Ishikawa (cell line): ENCODE results near the gene UBE2H.

Source experiments
- CEBPB ChIP-seq: IDR thresholded peaks from 2 replicates; pipeline ENCODE4 v1.6.1; 2012
- CREB1 ChIP-seq: IDR thresholded peaks from 2 replicates; pipeline ENCODE4 v1.6.1; 2012; ENCODE audit warnings: low read depth
- EGR1 ChIP-seq: IDR thresholded peaks from 2 replicates; pipeline ENCODE4 v1.6.1; 2012
- NFIC ChIP-seq: IDR thresholded peaks from 2 replicates; pipeline ENCODE4 v1.6.1; 2012
- RAD21 ChIP-seq: IDR thresholded peaks from 2 replicates; pipeline ENCODE4 v1.6.1; 2012; ENCODE audit warnings: low read depth
- TAF1 ChIP-seq: IDR thresholded peaks from 2 replicates; pipeline ENCODE4 v1.6.1; 2012; ENCODE audit warnings: low read depth, mild to moderate bottlenecking
- TCF12 ChIP-seq: IDR thresholded peaks from 2 replicates; pipeline ENCODE4 v1.6.1; 2012; ENCODE audit warnings: low read depth
- TEAD4 ChIP-seq: IDR thresholded peaks from 2 replicates; pipeline ENCODE4 v1.6.1; 2012
- USF1 ChIP-seq: IDR thresholded peaks from 2 replicates; pipeline ENCODE4 v1.6.1; 2012
- YY1 ChIP-seq: IDR thresholded peaks from 2 replicates; pipeline ENCODE4 v1.6.1; 2012; ENCODE audit warnings: low read depth
- TF ChIP-seq, protein P1 (sequence below): IDR thresholded peaks from 2 replicates; pipeline ENCODE4 v1.6.1; 2012; ENCODE audit warnings: low read depth, mild to moderate bottlenecking

DNA sequence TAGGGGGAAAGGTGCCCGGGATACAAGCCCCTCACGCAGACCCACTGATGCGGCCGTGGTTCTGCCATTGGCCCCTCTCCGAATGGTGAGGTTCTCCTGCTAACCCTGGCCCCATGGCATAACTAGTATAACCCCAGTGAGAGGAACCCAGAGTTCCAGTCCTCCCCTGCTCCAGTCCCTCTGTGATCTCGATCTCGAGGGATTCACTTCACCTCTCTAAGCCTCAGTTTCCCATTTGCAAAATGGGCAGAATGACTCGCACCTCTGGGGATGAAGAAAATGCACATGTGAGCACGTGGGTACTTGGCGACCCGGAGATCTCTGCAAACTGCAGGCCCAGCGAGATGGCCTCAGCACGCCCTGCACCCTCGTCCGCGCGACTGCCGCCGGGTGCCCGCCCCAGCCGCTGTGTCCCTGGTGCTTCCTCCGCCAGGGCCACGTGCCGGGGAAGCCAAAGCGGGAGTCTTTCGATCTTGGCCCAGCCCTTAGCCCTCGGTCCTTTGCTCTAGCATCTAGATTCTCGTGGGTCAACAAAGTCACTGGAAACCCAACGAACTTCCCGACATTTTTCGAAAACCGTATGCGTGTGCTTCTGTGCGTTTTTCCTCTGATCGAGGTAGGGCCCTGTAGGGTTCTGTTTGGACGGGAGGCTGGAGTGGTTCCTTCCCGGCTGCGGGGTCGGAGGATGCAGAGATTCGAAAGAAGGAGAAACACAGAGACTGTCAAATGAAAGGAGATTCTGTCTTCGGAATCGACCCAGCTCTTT lies 169.8 kb downstream of the UBE2H start:
- no peak for TF ChIP-seq TCF12
- no peak for TF ChIP-seq TAF1
- TF ChIP-seq EGR1 = no peak
- TF ChIP-seq, protein P1, sequence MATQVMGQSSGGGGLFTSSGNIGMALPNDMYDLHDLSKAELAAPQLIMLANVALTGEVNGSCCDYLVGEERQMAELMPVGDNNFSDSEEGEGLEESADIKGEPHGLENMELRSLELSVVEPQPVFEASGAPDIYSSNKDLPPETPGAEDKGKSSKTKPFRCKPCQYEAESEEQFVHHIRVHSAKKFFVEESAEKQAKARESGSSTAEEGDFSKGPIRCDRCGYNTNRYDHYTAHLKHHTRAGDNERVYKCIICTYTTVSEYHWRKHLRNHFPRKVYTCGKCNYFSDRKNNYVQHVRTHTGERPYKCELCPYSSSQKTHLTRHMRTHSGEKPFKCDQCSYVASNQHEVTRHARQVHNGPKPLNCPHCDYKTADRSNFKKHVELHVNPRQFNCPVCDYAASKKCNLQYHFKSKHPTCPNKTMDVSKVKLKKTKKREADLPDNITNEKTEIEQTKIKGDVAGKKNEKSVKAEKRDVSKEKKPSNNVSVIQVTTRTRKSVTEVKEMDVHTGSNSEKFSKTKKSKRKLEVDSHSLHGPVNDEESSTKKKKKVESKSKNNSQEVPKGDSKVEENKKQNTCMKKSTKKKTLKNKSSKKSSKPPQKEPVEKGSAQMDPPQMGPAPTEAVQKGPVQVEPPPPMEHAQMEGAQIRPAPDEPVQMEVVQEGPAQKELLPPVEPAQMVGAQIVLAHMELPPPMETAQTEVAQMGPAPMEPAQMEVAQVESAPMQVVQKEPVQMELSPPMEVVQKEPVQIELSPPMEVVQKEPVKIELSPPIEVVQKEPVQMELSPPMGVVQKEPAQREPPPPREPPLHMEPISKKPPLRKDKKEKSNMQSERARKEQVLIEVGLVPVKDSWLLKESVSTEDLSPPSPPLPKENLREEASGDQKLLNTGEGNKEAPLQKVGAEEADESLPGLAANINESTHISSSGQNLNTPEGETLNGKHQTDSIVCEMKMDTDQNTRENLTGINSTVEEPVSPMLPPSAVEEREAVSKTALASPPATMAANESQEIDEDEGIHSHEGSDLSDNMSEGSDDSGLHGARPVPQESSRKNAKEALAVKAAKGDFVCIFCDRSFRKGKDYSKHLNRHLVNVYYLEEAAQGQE = no peak
- TF ChIP-seq CREB1 = no peak
- no peak for TF ChIP-seq YY1
- no peak for TF ChIP-seq RAD21
- no peak for TF ChIP-seq TEAD4
- no peak for TF ChIP-seq NFIC
- TF ChIP-seq USF1 = no peak
- no peak for TF ChIP-seq CEBPB
